Common myeloid progenitor, CD34-positive (primary cell): ENCODE measurements around the gene IL1RAPL2.
"Not testable (repeated sequence)": the region's sequence is repeated elsewhere in the genome, so short reads cannot be mapped to it uniquely, and the experiment has no call there.

Experiments
- CTCF ChIA-PET: fragments of 350-600 bp; sonication (Branson Sonifier 250); formaldehyde crosslinking; loops from one replicate; lab custom pipeline; 2021; ENCODE audit warnings: antibody characterized with exemption; lab: Charles Lee
- POLR2A ChIA-PET: fragments of 350-600 bp; sonication (Branson Sonifier 250); formaldehyde crosslinking; loops from one replicate; lab custom pipeline; 2021; ENCODE audit warnings: antibody characterized with exemption; lab: Charles Lee
- DNase-seq, 3 donors: peaks; one replicate each; pipeline versions ENCODE4 v3.0.0 to v3.0.0-alpha.2; 2013
- H3K27ac ChIP-seq, 2 experiments: 1 replicate in 1 of 2; 2 replicates in 1 of 2; pipeline ENCODE4 v1.7.0; 2013; ENCODE audit warnings: inconsistent platforms in 2 of 2, low read length in 2 of 2, mild to moderate bottlenecking in 2 of 2, low read depth in 1 of 2, moderate library complexity in 1 of 2; ENCODE audit not compliant: severe bottlenecking in 2 of 2, insufficient read depth in 1 of 2, poor library complexity in 1 of 2
- H3K27me3 ChIP-seq, 5 experiments: replicated peaks in 2 of 5; 1 replicate in 3 of 5; 2 replicates in 2 of 5; pipeline versions ENCODE4 v1.6.1 to v1.7.0; 2013; ENCODE audit warnings: low read length in 4 of 5, mild to moderate bottlenecking in 2 of 5, moderate library complexity in 2 of 5, inconsistent platforms in 1 of 5; ENCODE audit not compliant: insufficient read depth in 5 of 5, control insufficient read depth in 4 of 5
- H3K36me3 ChIP-seq, 4 experiments: 1 replicate in 2 of 4; 2 replicates in 2 of 4; pipeline versions ENCODE4 v1.6.1 to v1.7.0; 2013; ENCODE audit warnings: low read length in 3 of 4, control low read depth in 1 of 4, mild to moderate bottlenecking in 1 of 4; ENCODE audit not compliant: control insufficient read depth in 4 of 4, insufficient read depth in 4 of 4
- H3K4me1 ChIP-seq, 4 experiments: 1 replicate in 3 of 4; 2 replicates in 1 of 4; pipeline versions ENCODE4 v1.6.1 to v1.7.1; 2013; ENCODE audit warnings: low read length in 3 of 4, mild to moderate bottlenecking in 3 of 4, control low read depth in 1 of 4, inconsistent platforms in 1 of 4, moderate library complexity in 1 of 4; ENCODE audit not compliant: control insufficient read depth in 4 of 4, insufficient read depth in 4 of 4; ENCODE audit errors: control extremely low read depth in 1 of 4
- H3K4me3 ChIP-seq, 7 experiments: 1 replicate in 4 of 7; 2 replicates in 3 of 7; pipeline versions ENCODE4 v1.5.1 to v1.7.0; 2013; ENCODE audit warnings: mild to moderate bottlenecking in 7 of 7, low read length in 6 of 7, moderate library complexity in 6 of 7, inconsistent platforms in 2 of 7, low read depth in 2 of 7, control low read depth in 1 of 7; ENCODE audit not compliant: insufficient read depth in 4 of 7, control insufficient read depth in 1 of 7; ENCODE audit errors: extremely low read depth in 1 of 7
- H3K9me3 ChIP-seq, 5 experiments: 1 replicate in 4 of 5; 2 replicates in 1 of 5; pipeline versions ENCODE4 v1.6.1 to v1.7.1; 2013; ENCODE audit warnings: low read length in 4 of 5, mild to moderate bottlenecking in 2 of 5, inconsistent platforms in 1 of 5, low read depth in 1 of 5, moderate library complexity in 1 of 5; ENCODE audit not compliant: control insufficient read depth in 4 of 5, insufficient read depth in 2 of 5; ENCODE audit errors: control extremely low read depth in 1 of 5
- WGBS: methylation state at CpG from one replicate; pipeline ENCODE4 v1.1.5; 2013; ENCODE audit not compliant: insufficient coverage; 5-methylcytosine and 5-hydroxymethylcytosine counted together

The IL1RAPL2 gene

GRCh38 chrX:105765691-105766090 lies 1199.7 kb downstream of the IL1RAPL2 start:
- no peak overlapping the region for H3K4me3 ChIP-seq
- no peaks in the 10 kb centered on the region for H3K36me3 ChIP-seq
- H3K27ac ChIP-seq = no peak overlapping the region
- H3K4me1 ChIP-seq = no peaks in the 10 kb centered on the region
- CTCF ChIA-PET = no interaction called here
- POLR2A ChIA-PET = no interaction called here
- DNase-seq = no peak
- WGBS = no CpG with 5 or more reads among the region's 1 CpG
- H3K9me3 ChIP-seq = no peaks in the 10 kb centered on the region
- peaks cover 0 to 5% (median 0%) of the 10 kb centered on the region in 5 experiments for H3K27me3 ChIP-seq

GRCh38 chrX:105773801-105774200 lies 1207.8 kb downstream of the IL1RAPL2 start:
- CTCF ChIA-PET = no interaction called here
- H3K9me3 ChIP-seq = no peaks in the 10 kb centered on the region
- POLR2A ChIA-PET = no interaction called here

GRCh38 chrX:105775679-105776078 lies 1209.7 kb downstream of the IL1RAPL2 start:
- ChIA-PET CTCF (no interaction called here), POLR2A (no interaction called here)
- H3K4me1 ChIP-seq = no peaks in the 10 kb centered on the region
- no CpG with 5 or more reads among the region's 3 CpGs for WGBS
- DNase-seq = no peak
- no peaks in the 10 kb centered on the region for H3K36me3 ChIP-seq
- no peaks in the 10 kb centered on the region for H3K9me3 ChIP-seq
- no peak overlapping the region for H3K4me3 ChIP-seq
- H3K27me3 ChIP-seq = no peaks in the 10 kb centered on the region
- H3K27ac ChIP-seq = no peak overlapping the region

More at GRCh38 chrX:105773801-105774200, 1207.8 kb downstream of the IL1RAPL2 start:
- no peak overlapping the region for H3K27ac ChIP-seq
- no peaks in the 10 kb centered on the region for H3K4me1 ChIP-seq
- DNase-seq = no peak
- no peaks in the 10 kb centered on the region for H3K36me3 ChIP-seq
- no peaks in the 10 kb centered on the region for H3K27me3 ChIP-seq
- no peak overlapping the region for H3K4me3 ChIP-seq

GRCh38 chrX:105781804-105782203 lies 1215.8 kb downstream of the IL1RAPL2 start:
- no peak for DNase-seq
- H3K9me3 ChIP-seq = no peaks in the 10 kb centered on the region
- H3K4me3 ChIP-seq = no peak overlapping the region
- no peaks in the 10 kb centered on the region for H3K36me3 ChIP-seq
- 100% methylated on average over 1 of the region's 1 CpG for WGBS
- CTCF ChIA-PET = no interaction called here
- POLR2A ChIA-PET = no interaction called here
- H3K27me3 ChIP-seq = no peaks in the 10 kb centered on the region
- no peak overlapping the region for H3K27ac ChIP-seq
- no peaks in the 10 kb centered on the region for H3K4me1 ChIP-seq

GRCh38 chrX:105796877-105797276 lies 1230.9 kb downstream of the IL1RAPL2 start:
- H3K4me1 ChIP-seq, H3K36me3 ChIP-seq, H3K9me3 ChIP-seq, H3K27ac ChIP-seq, H3K4me3 ChIP-seq, H3K27me3 ChIP-seq, POLR2A ChIA-PET, CTCF ChIA-PET, DNase-seq: not testable (repeated sequence)
- 80% methylated on average over 17 of the region's 26 CpGs for WGBS

- ChIA-PET POLR2A (no interaction called here), CTCF (no interaction called here)
- H3K4me1 ChIP-seq = no peaks in the 10 kb centered on the region
- H3K36me3 ChIP-seq = no peaks in the 10 kb centered on the region
- WGBS = 75% methylated on average over 1 of the region's 2 CpGs
- H3K4me3 ChIP-seq = no peak overlapping the region
- no peak overlapping the region for H3K27ac ChIP-seq
- no peaks in the 10 kb centered on the region for H3K9me3 ChIP-seq
- no peaks in the 10 kb centered on the region for H3K27me3 ChIP-seq
- DNase-seq = no peak
These were observed 1237.9 kb downstream of the IL1RAPL2 start for GRCh38 chrX:105803891-105804290.

GRCh38 chrX:105805655-105806054 lies 1239.7 kb downstream of the IL1RAPL2 start:
- H3K27me3 ChIP-seq, CTCF ChIA-PET, H3K4me3 ChIP-seq, DNase-seq, H3K9me3 ChIP-seq, H3K27ac ChIP-seq, H3K4me1 ChIP-seq, H3K36me3 ChIP-seq, POLR2A ChIA-PET: not testable (repeated sequence)
